OCI-LY7 (cell line): ENCODE data around the gene FYN.

Experiments used
- EZH2phosphoT487 ChIP-seq: fragments of 200-600 bp; sonication (generic); IDR thresholded peaks from 2 replicates; pipeline ENCODE4 v1.6.1; 2018; ENCODE audit warnings: low read depth, borderline replicate concordance, mild to moderate bottlenecking, mixed run types, antibody characterized with exemption, low read length, moderate library complexity, mixed read lengths
- TF ChIP-seq, protein P1 (sequence below): fragments of 200-600 bp; sonication (generic); conservative IDR thresholded peaks from 2 replicates; pipeline ENCODE4 v1.5.1; 2014; ENCODE audit warnings: mild to moderate bottlenecking, antibody characterized with exemption, low read length, moderate library complexity, mixed read lengths

DNA sequence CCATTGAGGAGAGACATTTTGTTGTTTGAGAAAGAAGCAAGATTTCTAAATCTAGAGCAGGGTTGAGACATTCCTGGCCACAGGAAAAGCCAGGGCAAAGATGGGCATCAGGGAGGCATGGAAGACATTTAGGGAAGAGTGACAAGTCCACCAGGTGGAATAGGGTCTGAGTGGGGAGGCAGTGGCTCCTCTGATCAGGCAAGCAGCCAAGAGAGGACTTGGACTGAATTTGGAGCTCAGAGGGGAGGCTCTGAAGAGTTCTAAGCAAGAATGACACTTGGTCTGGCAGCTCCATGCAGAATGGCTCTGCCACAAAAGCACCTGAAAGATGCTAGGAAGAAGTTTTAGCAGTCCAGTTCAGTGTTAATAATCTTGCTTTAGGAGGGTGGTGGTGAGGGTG lies 120.8 kb downstream of the FYN start:
- TF ChIP-seq, protein P1, sequence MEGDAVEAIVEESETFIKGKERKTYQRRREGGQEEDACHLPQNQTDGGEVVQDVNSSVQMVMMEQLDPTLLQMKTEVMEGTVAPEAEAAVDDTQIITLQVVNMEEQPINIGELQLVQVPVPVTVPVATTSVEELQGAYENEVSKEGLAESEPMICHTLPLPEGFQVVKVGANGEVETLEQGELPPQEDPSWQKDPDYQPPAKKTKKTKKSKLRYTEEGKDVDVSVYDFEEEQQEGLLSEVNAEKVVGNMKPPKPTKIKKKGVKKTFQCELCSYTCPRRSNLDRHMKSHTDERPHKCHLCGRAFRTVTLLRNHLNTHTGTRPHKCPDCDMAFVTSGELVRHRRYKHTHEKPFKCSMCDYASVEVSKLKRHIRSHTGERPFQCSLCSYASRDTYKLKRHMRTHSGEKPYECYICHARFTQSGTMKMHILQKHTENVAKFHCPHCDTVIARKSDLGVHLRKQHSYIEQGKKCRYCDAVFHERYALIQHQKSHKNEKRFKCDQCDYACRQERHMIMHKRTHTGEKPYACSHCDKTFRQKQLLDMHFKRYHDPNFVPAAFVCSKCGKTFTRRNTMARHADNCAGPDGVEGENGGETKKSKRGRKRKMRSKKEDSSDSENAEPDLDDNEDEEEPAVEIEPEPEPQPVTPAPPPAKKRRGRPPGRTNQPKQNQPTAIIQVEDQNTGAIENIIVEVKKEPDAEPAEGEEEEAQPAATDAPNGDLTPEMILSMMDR, result no peak
- TF ChIP-seq EZH2phosphoT487, result no peak
